Left ventricle myocardium inferior (tissue), 1 donor: Measurements from ENCODE around the gene SPTLC3. TPM values are rescaled to one million over a fixed set of nuclear protein-coding genes. Genes with fewer than 3 reads are reported as not detected.

Source experiments
- DNase-seq: peaks from one replicate; pipeline ENCODE4 v3.0.0-alpha.2; 2020
- H3K27ac ChIP-seq: fragments of 200-600 bp; replicated peaks from 2 replicates; pipeline ENCODE4 v1.8.0; 2021
- H3K27me3 ChIP-seq: fragments of 200-600 bp; 2 replicates; pipeline ENCODE4 v1.8.0; 2021; ENCODE audit warnings: low read depth
- H3K36me3 ChIP-seq: fragments of 200-600 bp; 2 replicates; pipeline ENCODE4 v1.8.0; 2021
- H3K4me1 ChIP-seq: fragments of 200-600 bp; 2 replicates; pipeline ENCODE4 v1.8.0; 2021
- H3K4me3 ChIP-seq: fragments of 200-600 bp; 2 replicates; pipeline ENCODE4 v1.8.0; 2021; ENCODE audit warnings: mild to moderate bottlenecking, moderate library complexity
- H3K9me3 ChIP-seq: fragments of 200-600 bp; replicated peaks from 2 replicates; pipeline ENCODE4 v1.8.0; 2021
- CTCF ChIP-seq: fragments of 200-600 bp; IDR thresholded peaks from 2 replicates; pipeline ENCODE4 v1.8.0; 2021; ENCODE audit warnings: antibody characterized with exemption, mild to moderate bottlenecking, borderline replicate concordance
- intact Hi-C: fragments of 100-400 bp; cut with micrococcal nuclease; formaldehyde crosslinking; loops from one replicate; pipeline ENCODE4 v1.11.0; 2022
- total RNA-seq: library from RNA; stranded (reverse); fragmentation: NEBNext Ultra II Directional; extraction: Animal tissue kit (Norgen Biotek cat#: 25700); gene quantifications from one replicate; pipeline ENCODE4 v1.2.1, GENCODE V29; 2021
- donor health status: DM: no; HTN: yes; CAD: no; lungs with severe emphysema.

The SPTLC3 gene
- total RNA-seq, 1 donor from 2014 or later: 9.0 TPM

DNA sequence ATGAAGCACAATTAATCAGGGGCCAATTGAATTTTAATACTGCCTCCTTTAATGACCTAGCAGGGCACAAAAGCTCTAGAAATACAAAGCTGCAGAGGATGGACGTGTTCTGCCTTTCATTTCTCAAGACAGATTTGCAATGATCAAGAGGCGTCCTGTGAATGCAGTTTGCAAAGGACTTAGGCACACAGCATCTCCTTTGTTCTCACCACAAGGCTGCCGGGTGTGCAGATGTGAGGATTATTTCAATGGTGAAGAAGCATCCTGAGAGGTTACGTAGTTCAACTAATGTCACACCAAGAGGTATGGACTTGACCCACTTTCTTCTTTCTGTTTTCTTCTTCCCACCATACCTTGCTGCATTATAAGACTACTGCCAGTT, 42.9 kb upstream of the SPTLC3 start:
- intact Hi-C loops: no loop called here
- H3K9me3 ChIP-seq: no peaks in the 10 kb centered on the region
- no peak for DNase-seq

DNA sequence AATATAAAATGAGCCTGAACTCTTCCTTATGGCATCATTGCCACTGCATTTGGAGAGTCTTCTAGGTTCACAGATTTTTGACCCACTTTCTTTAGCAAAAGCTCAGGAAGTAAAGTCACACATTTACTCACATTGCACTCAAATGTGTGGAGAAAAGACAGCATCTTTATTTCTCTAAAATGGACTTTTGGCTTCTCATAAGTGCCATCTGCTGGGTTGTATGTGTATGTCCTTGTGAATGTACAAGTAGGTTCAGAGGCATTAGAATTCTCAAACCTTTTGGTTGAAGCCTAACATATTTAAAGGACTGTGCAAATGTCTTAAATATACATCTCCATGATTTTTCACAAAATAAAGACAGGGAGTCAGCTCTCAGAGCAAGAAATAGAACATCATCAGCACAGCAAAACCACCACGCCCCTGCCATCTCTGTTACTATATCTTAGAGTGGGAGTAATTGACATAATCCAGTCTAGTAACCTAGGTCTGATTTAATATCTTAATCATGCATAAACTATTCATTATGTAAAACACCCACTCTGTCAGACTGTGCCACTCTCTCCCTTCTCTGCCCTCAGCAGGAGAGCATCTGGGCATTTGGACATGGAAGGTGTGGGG, 42.2 kb upstream of the SPTLC3 start:
- no peaks in the 10 kb centered on the region for H3K4me1 ChIP-seq
- no peak for DNase-seq
- no peaks in the 10 kb centered on the region for H3K9me3 ChIP-seq
- intact Hi-C loops: no loop called here
- no peaks in the 10 kb centered on the region for H3K27me3 ChIP-seq
- no peak overlapping the region for H3K27ac ChIP-seq
- TF ChIP-seq CTCF: peak; percentile 48
- H3K36me3 ChIP-seq: no peaks in the 10 kb centered on the region
- no peak overlapping the region for H3K4me3 ChIP-seq

More for the DNA sequence above, 42.9 kb upstream of the SPTLC3 start:
- Histone ChIP-seq H3K4me3 (no peak overlapping the region), H3K27ac (no peak overlapping the region), H3K36me3 (no peaks in the 10 kb centered on the region), H3K4me1 (no peaks in the 10 kb centered on the region), H3K27me3 (no peaks in the 10 kb centered on the region)
- TF ChIP-seq CTCF: no peak

GRCh38 chr20:12967932-12968331, 40.8 kb upstream of the SPTLC3 start:
- H3K4me3 ChIP-seq: no peak overlapping the region
- H3K9me3 ChIP-seq: no peaks in the 10 kb centered on the region
- no peaks in the 10 kb centered on the region for H3K27me3 ChIP-seq
- H3K27ac ChIP-seq: no peak overlapping the region
- no peak for DNase-seq
- no peak for TF ChIP-seq CTCF
- intact Hi-C loops: no loop called here
- H3K4me1 ChIP-seq: no peaks in the 10 kb centered on the region
- no peaks in the 10 kb centered on the region for H3K36me3 ChIP-seq

- no peak for DNase-seq
- Histone ChIP-seq H3K27ac (no peak overlapping the region), H3K9me3 (no peaks in the 10 kb centered on the region), H3K36me3 (no peaks in the 10 kb centered on the region), H3K4me1 (no peaks in the 10 kb centered on the region), H3K4me3 (no peak overlapping the region), H3K27me3 (no peaks in the 10 kb centered on the region)
- TF ChIP-seq CTCF: no peak
- intact Hi-C loops: no loop called here
Measured at GRCh38 chr20:12968472-12968871, 40.3 kb upstream of the SPTLC3 start.

DNA sequence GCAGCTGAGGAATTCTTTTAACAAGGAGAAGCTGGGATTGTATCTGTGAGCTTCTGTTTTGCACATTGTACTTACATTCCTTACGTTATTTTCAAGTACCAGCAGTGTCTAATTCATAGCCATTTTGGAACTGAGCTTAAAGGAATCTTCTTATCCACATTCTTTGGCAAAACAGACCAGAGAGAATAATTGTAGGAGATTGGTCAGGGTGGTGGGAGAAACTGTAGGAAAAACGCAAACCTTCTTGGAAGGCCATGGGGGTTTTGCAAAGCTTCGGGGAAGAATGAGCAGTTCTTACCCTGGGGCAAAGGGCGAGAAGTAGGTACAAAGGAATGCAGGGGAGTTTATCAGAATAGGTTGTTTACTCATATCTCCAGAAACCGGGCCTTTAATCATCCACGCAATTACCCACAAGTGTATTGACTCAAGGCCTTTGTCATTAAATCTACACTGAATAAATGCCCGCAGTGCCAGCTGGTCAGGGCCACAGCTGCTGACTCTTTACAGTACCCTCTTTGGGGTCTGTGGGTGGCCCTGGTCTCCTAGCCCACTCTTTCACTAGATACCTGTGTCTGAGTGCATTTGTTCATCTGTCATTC, 39.6 kb upstream of the SPTLC3 start:
- no peak for DNase-seq
- intact Hi-C loops: no loop called here

More for the DNA sequence above, 39.6 kb upstream of the SPTLC3 start:
- Histone ChIP-seq H3K36me3 (no peaks in the 10 kb centered on the region), H3K4me1 (no peaks in the 10 kb centered on the region), H3K27me3 (no peaks in the 10 kb centered on the region), H3K9me3 (no peaks in the 10 kb centered on the region), H3K27ac (no peak overlapping the region), H3K4me3 (no peak overlapping the region)
- no peak for TF ChIP-seq CTCF
